ENCODE measurements around the gene RHOXF1. TPM values are rescaled to one million over a fixed set of nuclear protein-coding genes. Genes with fewer than 3 reads are reported as not detected.

Gene RHOXF1
- total RNA-seq, 1 experiment from 2014 or later = not detected

- no peaks in the 10 kb centered on the region for H3K79me2 ChIP-seq (ENCODE audit: insufficient read depth, low read length)
- no peak overlapping the region for H4K91ac ChIP-seq (ENCODE audit: insufficient read length, low read depth, low read length)
- no peak overlapping the region for H3K27ac ChIP-seq (ENCODE audit: insufficient read length, low read depth, low read length)
- no peak overlapping the region for H3K14ac ChIP-seq (ENCODE audit: insufficient read depth, low read length)
- no peak overlapping the region for H3K27ac Mint-ChIP-seq
- H4K20me1 ChIP-seq (ENCODE audit: control insufficient read depth, insufficient read depth, insufficient read length) = no peaks in the 10 kb centered on the region
- H4K8ac ChIP-seq (replicated peaks; ENCODE audit: insufficient read length, low read depth, low read length) = no peak overlapping the region
- peaks cover 10 to 18% of the 10 kb centered on the region in 2 experiments for H3K4me1 Mint-ChIP-seq
- no peak overlapping the region for H3K23ac ChIP-seq (ENCODE audit: insufficient read length, low read depth, low read length)
- no peak overlapping the region for H2BK5ac ChIP-seq (ENCODE audit: insufficient read length, low read length)
- no peak overlapping the region for H3K4me2 ChIP-seq (ENCODE audit: insufficient read depth, insufficient read length, low read length)
- H3K9me3 ChIP-seq (ENCODE audit: control insufficient read depth, low read depth, low read length) = peaks cover 35% of the 10 kb centered on the region
- no peak overlapping the region for H2BK20ac ChIP-seq (ENCODE audit: low read depth, low read length, poor library complexity, severe bottlenecking)
- no peaks in the 10 kb centered on the region for H3K79me1 ChIP-seq (ENCODE audit: insufficient read depth, low read depth, low read length, poor library complexity, severe bottlenecking)
- no peak overlapping the region for H3K56ac ChIP-seq (ENCODE audit: insufficient read length, low read depth, low read length)
- H2BK15ac ChIP-seq (ENCODE audit: low read depth, low read length) = no peak overlapping the region
- no peak for TF ChIP-seq CTCF (conservative IDR thresholded peaks at IDR 0.05)
- H3K36me3 Mint-ChIP-seq (ENCODE audit: insufficient read depth in 1 of 3, low read depth in 3 of 3) = peaks cover 5 to 7% (median 5%) of the 10 kb centered on the region in 3 experiments; a peak in 5 of 7 replicates
- H3K18ac ChIP-seq (ENCODE audit: insufficient read length, low read depth, low read length) = no peak overlapping the region
- H2AFZ ChIP-seq (ENCODE audit: low read length) = no peak overlapping the region
- DNase-seq = no peak
- H2AK5ac ChIP-seq (ENCODE audit: insufficient read length, low read length) = no peak overlapping the region
- H2BK120ac ChIP-seq (ENCODE audit: low read depth, low read length, poor library complexity, severe bottlenecking) = no peak overlapping the region
- no CpG with 5 or more reads among the region's 3 CpGs for WGBS (ENCODE audit: extremely low coverage, insufficient read length, low lambda C conversion rate)
- peaks cover 54 to 61% of the 10 kb centered on the region in 2 experiments for H3K9me3 Mint-ChIP-seq
- H2BK12ac ChIP-seq (ENCODE audit: insufficient read length, low read depth, low read length) = no peak overlapping the region
- H3K27me3 ChIP-seq (ENCODE audit: insufficient read depth, low read length) = no peaks in the 10 kb centered on the region
- H3K4me3 Mint-ChIP-seq = no peak overlapping the region
- no peaks in the 10 kb centered on the region; the same call in 1 of the 2 replicates for H3K27me3 Mint-ChIP-seq (ENCODE audit: low read depth)
- H3K23me2 ChIP-seq (ENCODE audit: insufficient read length, low read depth, low read length, poor library complexity, severe bottlenecking) = no peaks in the 10 kb centered on the region
- no peak overlapping the region for H3T11ph ChIP-seq (ENCODE audit: low read length)
- H4K5ac ChIP-seq (ENCODE audit: insufficient read length, low read depth, low read length) = no peak overlapping the region
- no peak overlapping the region for H3K4ac ChIP-seq (ENCODE audit: low read depth, low read length)
- H3K9ac ChIP-seq (ENCODE audit: extremely low read depth, insufficient read length, low read length) = no peak overlapping the region
- H3K4me1 ChIP-seq (ENCODE audit: insufficient read depth, low read length) = peaks cover 2% of the 10 kb centered on the region; the same call in 1 of the 2 replicates
Observed at GRCh38 chrX:120125444-120125843, 9.7 kb upstream of the RHOXF1 start.
